ENCODE data around the gene LMNA.

DNA sequence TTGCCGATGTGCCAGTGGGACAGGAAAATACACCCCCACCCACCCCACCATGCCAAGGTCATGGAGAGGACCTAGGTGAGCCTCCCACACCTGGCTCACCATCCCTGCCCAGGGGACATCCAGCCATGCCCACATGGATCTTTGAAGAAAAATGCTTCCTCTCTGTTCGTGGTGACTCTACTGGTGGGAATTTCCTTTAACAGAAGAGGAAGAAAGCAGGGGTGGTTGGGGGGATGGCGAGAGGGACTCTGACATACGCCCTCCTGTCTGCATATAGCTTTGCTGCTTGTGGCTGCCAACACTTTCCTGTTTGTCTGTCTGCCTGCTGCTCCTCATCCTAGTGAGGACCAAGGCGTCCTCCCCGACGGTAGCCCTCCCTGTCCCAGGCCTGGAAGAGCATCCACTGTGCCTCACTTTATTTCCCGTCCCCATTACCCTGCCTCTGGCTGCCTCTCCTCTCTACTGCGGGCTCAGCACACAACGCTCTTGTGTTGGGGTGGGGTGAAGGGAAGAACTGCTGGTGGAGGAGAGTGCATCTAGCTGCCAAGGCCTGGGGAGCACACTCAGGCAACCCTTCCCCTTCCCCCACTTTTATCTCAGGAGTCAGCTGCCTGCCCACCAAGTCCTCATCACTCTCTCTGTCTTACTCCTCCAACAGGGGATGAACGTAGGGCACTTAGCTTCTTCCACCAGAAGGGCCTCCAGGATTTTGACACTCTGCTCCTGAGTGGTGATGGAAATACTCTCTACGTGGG, 41.4 kb downstream of the LMNA start:
- TF ChIP-seq, protein P1, sequence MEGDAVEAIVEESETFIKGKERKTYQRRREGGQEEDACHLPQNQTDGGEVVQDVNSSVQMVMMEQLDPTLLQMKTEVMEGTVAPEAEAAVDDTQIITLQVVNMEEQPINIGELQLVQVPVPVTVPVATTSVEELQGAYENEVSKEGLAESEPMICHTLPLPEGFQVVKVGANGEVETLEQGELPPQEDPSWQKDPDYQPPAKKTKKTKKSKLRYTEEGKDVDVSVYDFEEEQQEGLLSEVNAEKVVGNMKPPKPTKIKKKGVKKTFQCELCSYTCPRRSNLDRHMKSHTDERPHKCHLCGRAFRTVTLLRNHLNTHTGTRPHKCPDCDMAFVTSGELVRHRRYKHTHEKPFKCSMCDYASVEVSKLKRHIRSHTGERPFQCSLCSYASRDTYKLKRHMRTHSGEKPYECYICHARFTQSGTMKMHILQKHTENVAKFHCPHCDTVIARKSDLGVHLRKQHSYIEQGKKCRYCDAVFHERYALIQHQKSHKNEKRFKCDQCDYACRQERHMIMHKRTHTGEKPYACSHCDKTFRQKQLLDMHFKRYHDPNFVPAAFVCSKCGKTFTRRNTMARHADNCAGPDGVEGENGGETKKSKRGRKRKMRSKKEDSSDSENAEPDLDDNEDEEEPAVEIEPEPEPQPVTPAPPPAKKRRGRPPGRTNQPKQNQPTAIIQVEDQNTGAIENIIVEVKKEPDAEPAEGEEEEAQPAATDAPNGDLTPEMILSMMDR (conservative IDR thresholded peaks at IDR 0.05) = no peak
- no peak for TF ChIP-seq EZH2 (IDR thresholded peaks at IDR 0.05; ENCODE audit: low read depth)

All from PC-9 (cell line).